T-helper 1 cell (primary cell): ENCODE data around the gene PTCRA.
"Not testable (repeated sequence)": the region's sequence is repeated elsewhere in the genome, so short reads cannot be mapped to it uniquely, and the experiment has no call there.

Source experiments
- DNase-seq, 5 donors: peaks; one replicate each; pipeline ENCODE4 v3.0.0-alpha.2; 2012 to 2020

PTCRA gene

GRCh38 chr6:42942444-42942843 lies 26.6 kb downstream of the PTCRA start:
- DNase-seq: no peak

GRCh38 chr6:42947950-42948349 lies 32.1 kb downstream of the PTCRA start:
- no peak for DNase-seq

- no peak for DNase-seq
Measured at GRCh38 chr6:42952389-42952788, 36.5 kb downstream of the PTCRA start.

GRCh38 chr6:42954405-42954804 lies 38.6 kb downstream of the PTCRA start:
- DNase-seq: not testable (repeated sequence)

- DNase-seq: no peak
Measured at GRCh38 chr6:42958125-42958524, 42.3 kb downstream of the PTCRA start.

- no peak for DNase-seq
Measured at GRCh38 chr6:42959917-42960242, 44.0 kb downstream of the PTCRA start.

GRCh38 chr6:42960243-42961019 lies 44.6 kb downstream of the PTCRA start, which contains the start of gene GNMT:
Gene GNMT, plus strand, starts transcription at chr6:42960754. Its CDS starts 14 bp downstream, at chr6:42960768.
- peak in 2 of 5 donors; percentile 29 to 30 for DNase-seq

- DNase-seq: no peak
Measured at GRCh38 chr6:42961020-42961470, 45.2 kb downstream of the PTCRA start.

GRCh38 chr6:42962096-42962495 lies 46.2 kb downstream of the PTCRA start:
- no peak for DNase-seq

GRCh38 chr6:42962502-42963178 lies 46.8 kb downstream of the PTCRA start:
- DNase-seq: no peak

- DNase-seq: no peak
Measured at GRCh38 chr6:42963179-42963854, 47.5 kb downstream of the PTCRA start.

GRCh38 chr6:42963855-42964605 lies 48.2 kb downstream of the PTCRA start:
- DNase-seq: peak in 1 of 5 donors; percentile 46

GRCh38 chr6:42966571-42966970 lies 50.7 kb downstream of the PTCRA start:
- no peak for DNase-seq

- DNase-seq: no peak
Measured at GRCh38 chr6:42967228-42967627, 51.4 kb downstream of the PTCRA start.

- no peak for DNase-seq
Measured at GRCh38 chr6:42968126-42968701, 52.4 kb downstream of the PTCRA start.

GRCh38 chr6:42968783-42969182 lies 52.9 kb downstream of the PTCRA start:
- DNase-seq: no peak

- DNase-seq: no peak
Measured at GRCh38 chr6:42969431-42969830, 53.6 kb downstream of the PTCRA start.

GRCh38 chr6:42969934-42970333 lies 54.1 kb downstream of the PTCRA start:
- DNase-seq: no peak

- no peak for DNase-seq
Measured at GRCh38 chr6:42970871-42971612, 55.2 kb downstream of the PTCRA start.

GRCh38 chr6:42971746-42972327 lies 56.0 kb downstream of the PTCRA start:
- no peak for DNase-seq

- DNase-seq: no peak
Measured at GRCh38 chr6:42973926-42974325, 58.1 kb downstream of the PTCRA start.
